CD4-positive, alpha-beta T cell treated with Interleukin-21 for 1 hour (primary cell): ENCODE data around the gene CASKIN1.
A peak's percentile ranks its signal among the peaks of the same experiment; 100 is the strongest.

Source experiments
- DNase-seq: peaks from one replicate; pipeline ENCODE4 v3.0.0-alpha.2; 2020

Gene CASKIN1

GRCh38 chr16:2173916-2174315 is 22.5 kb downstream of the CASKIN1 start:
- no peak for DNase-seq

GRCh38 chr16:2173366-2173765 is 23.0 kb downstream of the CASKIN1 start:
- no peak for DNase-seq

GRCh38 chr16:2172688-2173335 is 23.6 kb downstream of the CASKIN1 start:
- DNase-seq = no peak

GRCh38 chr16:2171601-2172178 is 24.7 kb downstream of the CASKIN1 start:
- DNase-seq = no peak

GRCh38 chr16:2170587-2171435 is 25.6 kb downstream of the CASKIN1 start:
- no peak for DNase-seq

- DNase-seq = no peak
Observed at GRCh38 chr16:2170080-2170479, 26.3 kb downstream of the CASKIN1 start.

GRCh38 chr16:2167068-2167638 is 29.3 kb downstream of the CASKIN1 start:
- DNase-seq = no peak

GRCh38 chr16:2166263-2167067 is 29.9 kb downstream of the CASKIN1 start:
- no peak for DNase-seq

GRCh38 chr16:2165861-2166260 is 30.5 kb downstream of the CASKIN1 start:
- DNase-seq = no peak

GRCh38 chr16:2163211-2163881 is 33.1 kb downstream of the CASKIN1 start:
- DNase-seq = peak; percentile 40

GRCh38 chr16:2162676-2163118 is 33.7 kb downstream of the CASKIN1 start:
- no peak for DNase-seq

GRCh38 chr16:2161911-2162310 is 34.5 kb downstream of the CASKIN1 start:
- no peak for DNase-seq

- DNase-seq = no peak
Observed at GRCh38 chr16:2160915-2161551, 35.4 kb downstream of the CASKIN1 start.

- no peak for DNase-seq
Observed at GRCh38 chr16:2159175-2159838, 37.1 kb downstream of the CASKIN1 start.

- DNase-seq = no peak
Observed at GRCh38 chr16:2158262-2158638, 38.2 kb downstream of the CASKIN1 start.

- DNase-seq = no peak
Observed at GRCh38 chr16:2157480-2158261, 38.7 kb downstream of the CASKIN1 start.

- DNase-seq = no peak
Observed at GRCh38 chr16:2156849-2157224, 39.6 kb downstream of the CASKIN1 start.

- DNase-seq = no peak
Observed at GRCh38 chr16:2155977-2156848, 40.2 kb downstream of the CASKIN1 start.
